C4-2B (cell line): ENCODE results near the gene MTX3.

Experiments used
- ZFX ChIP-seq: fragments of 450-650 bp; IDR thresholded peaks from 2 replicates; pipeline ENCODE4 v1.6.1; 2017
- TF ChIP-seq, protein P1 (sequence below): fragments of 450-650 bp; conservative IDR thresholded peaks from 2 replicates; pipeline ENCODE4 v1.5.1; 2017; ENCODE audit warnings: mild to moderate bottlenecking

DNA sequence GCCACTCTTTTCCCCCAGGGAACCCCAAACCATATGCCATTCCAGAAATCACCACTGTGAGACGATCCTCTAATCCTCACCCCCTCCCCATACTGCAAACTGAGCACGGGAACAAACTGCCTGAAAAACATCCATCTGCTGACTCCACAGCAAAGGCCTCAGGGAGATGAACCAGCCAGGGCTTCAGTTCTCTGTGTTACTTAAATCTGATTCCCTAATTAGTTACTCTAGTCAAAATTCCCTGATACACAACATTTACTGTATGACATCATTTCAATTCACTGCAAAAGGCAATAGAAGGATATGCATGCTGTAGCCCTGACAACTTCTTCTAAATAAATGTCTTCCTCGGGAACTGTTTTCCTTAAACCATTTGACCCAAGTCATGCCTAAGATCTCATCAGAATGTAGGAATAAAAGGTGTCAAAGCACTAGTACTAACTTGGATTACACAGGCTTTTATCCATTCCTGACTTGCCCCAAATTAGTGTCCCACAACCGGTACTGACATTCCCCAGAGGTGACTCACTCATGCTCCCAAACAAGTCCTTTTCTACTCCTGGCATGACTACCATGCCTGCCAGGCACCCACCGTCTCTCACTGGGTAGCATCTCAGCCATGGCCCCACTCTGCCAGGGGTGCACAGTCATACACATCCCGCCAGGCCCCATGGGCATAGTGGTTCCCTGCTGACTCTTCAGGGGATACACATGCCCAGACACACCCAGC lies 35.0 kb downstream of the MTX3 start:
- TF ChIP-seq, protein P1, sequence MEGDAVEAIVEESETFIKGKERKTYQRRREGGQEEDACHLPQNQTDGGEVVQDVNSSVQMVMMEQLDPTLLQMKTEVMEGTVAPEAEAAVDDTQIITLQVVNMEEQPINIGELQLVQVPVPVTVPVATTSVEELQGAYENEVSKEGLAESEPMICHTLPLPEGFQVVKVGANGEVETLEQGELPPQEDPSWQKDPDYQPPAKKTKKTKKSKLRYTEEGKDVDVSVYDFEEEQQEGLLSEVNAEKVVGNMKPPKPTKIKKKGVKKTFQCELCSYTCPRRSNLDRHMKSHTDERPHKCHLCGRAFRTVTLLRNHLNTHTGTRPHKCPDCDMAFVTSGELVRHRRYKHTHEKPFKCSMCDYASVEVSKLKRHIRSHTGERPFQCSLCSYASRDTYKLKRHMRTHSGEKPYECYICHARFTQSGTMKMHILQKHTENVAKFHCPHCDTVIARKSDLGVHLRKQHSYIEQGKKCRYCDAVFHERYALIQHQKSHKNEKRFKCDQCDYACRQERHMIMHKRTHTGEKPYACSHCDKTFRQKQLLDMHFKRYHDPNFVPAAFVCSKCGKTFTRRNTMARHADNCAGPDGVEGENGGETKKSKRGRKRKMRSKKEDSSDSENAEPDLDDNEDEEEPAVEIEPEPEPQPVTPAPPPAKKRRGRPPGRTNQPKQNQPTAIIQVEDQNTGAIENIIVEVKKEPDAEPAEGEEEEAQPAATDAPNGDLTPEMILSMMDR, result no peak
- no peak for TF ChIP-seq ZFX
